ENCODE data around the gene IGSF23.
A peak's percentile ranks its signal among the peaks of the same experiment; 100 is the strongest.
"Not testable (repeated sequence)": the region's sequence is repeated elsewhere in the genome, so short reads cannot be mapped to it uniquely, and the experiment has no call there.

Gene IGSF23

GRCh38 chr19:44663996-44664395, 50.6 kb downstream of the IGSF23 start:
- DNase-seq: no peak

GRCh38 chr19:44664976-44665375, 51.6 kb downstream of the IGSF23 start:
- DNase-seq: no peak

- no peak for DNase-seq
Observed at GRCh38 chr19:44666852-44667556, 53.6 kb downstream of the IGSF23 start.

- no peak for DNase-seq
Observed at GRCh38 chr19:44668985-44669764, 55.8 kb downstream of the IGSF23 start.

GRCh38 chr19:44670027-44670426, 56.7 kb downstream of the IGSF23 start:
- not testable (repeated sequence) for DNase-seq

GRCh38 chr19:44671400-44671799, 58.0 kb downstream of the IGSF23 start, which contains the start of gene CEACAM19:
Gene CEACAM19, plus strand, starts transcription at chr19:44671482. Its CDS starts 450 bp downstream, at chr19:44671932.
- no peak for DNase-seq

GRCh38 chr19:44672226-44672625, 58.9 kb downstream of the IGSF23 start:
- DNase-seq: no peak

- no peak for DNase-seq
Observed at GRCh38 chr19:44673510-44673909, 60.1 kb downstream of the IGSF23 start.

- no peak for DNase-seq
Observed at GRCh38 chr19:44675521-44675920, 62.2 kb downstream of the IGSF23 start.

- no peak for DNase-seq
Observed at GRCh38 chr19:44677019-44677811, 63.9 kb downstream of the IGSF23 start.

- no peak for DNase-seq
Observed at GRCh38 chr19:44680536-44680935, 67.2 kb downstream of the IGSF23 start.

- no peak for DNase-seq
Observed at GRCh38 chr19:44681992-44682790, 68.8 kb downstream of the IGSF23 start.

GRCh38 chr19:44682807-44683206, 69.4 kb downstream of the IGSF23 start:
- no peak for DNase-seq

- no peak for DNase-seq
Observed at GRCh38 chr19:44683434-44684210, 70.3 kb downstream of the IGSF23 start.

- DNase-seq: not testable (repeated sequence)
Observed at GRCh38 chr19:44684396-44684795, 71.0 kb downstream of the IGSF23 start.

- DNase-seq: peak in 1 of 56 donors; percentile 8
Observed at GRCh38 chr19:44684892-44685863, 71.8 kb downstream of the IGSF23 start.

- DNase-seq: peak in 1 of 56 donors; percentile 4
Observed at GRCh38 chr19:44685877-44686276, 72.5 kb downstream of the IGSF23 start.

All from nucleus accumbens (tissue), 56 donors.